HEK293 (cell line): Measurements from ENCODE around the gene FAHD2A.

Experiments
- CTCF ChIA-PET: fragments of 350-600 bp; formaldehyde crosslinking; extraction: SDS; loops from one replicate; lab custom pipeline; 2021; ENCODE audit warnings: antibody characterized with exemption; lab: Yijun Ruan, JAX
- POLR2A ChIA-PET: fragments of 300-600 bp; formaldehyde crosslinking; extraction: SDS; loops from one replicate; lab custom pipeline; 2020; ENCODE audit warnings: antibody characterized with exemption, inconsistent platforms; lab: Yijun Ruan, JAX
- H3K27ac ChIP-seq: fragments of 200-500 bp; sonication (Bioruptor generic); 2 replicates; pipeline ENCODE4 v1.5.1; 2014; ENCODE audit warnings: low read depth, low read length, control low read depth, inconsistent platforms; ENCODE audit errors: extremely low read depth
- H3K36me3 ChIP-seq, 2 experiments: fragments of 200-500 bp in 1 of 2; sonication (Bioruptor generic) in 1 of 2; 1 replicate in 1 of 2; 2 replicates in 1 of 2; pipeline ENCODE4 v1.5.1; 2014 to 2017; ENCODE audit warnings: inconsistent platforms in 2 of 2, low read length in 2 of 2; ENCODE audit not compliant: control insufficient read depth in 2 of 2, insufficient read depth in 1 of 2
- H3K4me1 ChIP-seq: fragments of 200-500 bp; sonication (Bioruptor generic); 2 replicates; pipeline ENCODE4 v1.5.1; 2014; ENCODE audit warnings: mild to moderate bottlenecking, low read length, inconsistent platforms; ENCODE audit not compliant: control insufficient read depth, insufficient read depth
- H3K4me3 ChIP-seq: 2 replicates; pipeline ENCODE4 v1.5.1; 2011; ENCODE audit warnings: low read depth, mild to moderate bottlenecking, control low read depth, low read length, moderate library complexity
- H3K9me3 ChIP-seq: fragments of 200-500 bp; sonication (Bioruptor generic); 2 replicates; pipeline ENCODE4 v1.5.1; 2014; ENCODE audit warnings: low read depth, low read length, inconsistent platforms; ENCODE audit not compliant: control insufficient read depth, insufficient read depth
- ATF2 ChIP-seq: fragments of 450-650 bp; formaldehyde crosslinking; IDR thresholded peaks from 2 replicates; pipeline ENCODE4 v1.5.1; 2016; ENCODE audit warnings: missing biosample characterization, missing genetic modification characterization, low read depth
- BCL11B ChIP-seq: fragments of 450-650 bp; formaldehyde crosslinking; IDR thresholded peaks from 2 replicates; pipeline ENCODE4 v1.5.1; 2016; ENCODE audit warnings: low read depth, missing biosample characterization, missing genetic modification characterization
- REPIN1 ChIP-seq: fragments of 450-650 bp; formaldehyde crosslinking; IDR thresholded peaks from 2 replicates; pipeline ENCODE4 v1.5.1; 2017; ENCODE audit warnings: missing biosample characterization, missing genetic modification characterization, low read depth
- SALL2 ChIP-seq: fragments of 450-650 bp; formaldehyde crosslinking; IDR thresholded peaks from 2 replicates; pipeline ENCODE4 v1.5.0; 2017; ENCODE audit warnings: missing biosample characterization, mild to moderate bottlenecking, missing genetic modification characterization, borderline replicate concordance
- ZBTB21 ChIP-seq: fragments of 450-650 bp; formaldehyde crosslinking; IDR thresholded peaks from 2 replicates; pipeline ENCODE4 v1.5.1; 2017; ENCODE audit warnings: missing biosample characterization, missing genetic modification characterization
- ZNF157 ChIP-seq: fragments of 450-650 bp; formaldehyde crosslinking; IDR thresholded peaks from 2 replicates; pipeline ENCODE4 v1.5.1; 2016; ENCODE audit warnings: missing biosample characterization, missing genetic modification characterization
- ZNF391 ChIP-seq: fragments of 450-650 bp; formaldehyde crosslinking; IDR thresholded peaks from 2 replicates; pipeline ENCODE4 v1.5.1; 2016; ENCODE audit warnings: low read depth, missing biosample characterization, missing genetic modification characterization, borderline replicate concordance
- ZNF514 ChIP-seq: fragments of 450-650 bp; formaldehyde crosslinking; IDR thresholded peaks from 2 replicates; pipeline ENCODE4 v1.5.1; 2016; ENCODE audit warnings: missing biosample characterization, missing genetic modification characterization
- ZNF596 ChIP-seq: fragments of 450-650 bp; IDR thresholded peaks from 2 replicates; pipeline ENCODE4 v1.5.0; 2018; ENCODE audit warnings: missing biosample characterization, mild to moderate bottlenecking, missing genetic modification characterization, moderate library complexity
- ZNF623 ChIP-seq: fragments of 450-650 bp; formaldehyde crosslinking; IDR thresholded peaks from 2 replicates; pipeline ENCODE4 v1.5.1; 2016; ENCODE audit warnings: missing biosample characterization, missing genetic modification characterization
- ZNF747 ChIP-seq: fragments of 450-650 bp; formaldehyde crosslinking; IDR thresholded peaks from 2 replicates; pipeline ENCODE4 v1.5.1; 2016; ENCODE audit warnings: missing biosample characterization, missing genetic modification characterization
- ZNF785 ChIP-seq: fragments of 450-650 bp; formaldehyde crosslinking; IDR thresholded peaks from 2 replicates; pipeline ENCODE4 v1.5.1; 2016; ENCODE audit warnings: missing biosample characterization, missing genetic modification characterization
- TF ChIP-seq, protein P1 (sequence below): fragments of 450-650 bp; formaldehyde crosslinking; IDR thresholded peaks from 2 replicates; pipeline ENCODE4 v1.5.1; 2016; ENCODE audit warnings: missing biosample characterization, missing genetic modification characterization, low read depth
- TF ChIP-seq, protein P2 (sequence below): fragments of 450-650 bp; formaldehyde crosslinking; IDR thresholded peaks from 2 replicates; pipeline ENCODE4 v1.5.1; 2017; ENCODE audit warnings: missing biosample characterization, missing genetic modification characterization
- TF ChIP-seq, protein P3 (sequence below): fragments of 450-650 bp; formaldehyde crosslinking; IDR thresholded peaks from 2 replicates; pipeline ENCODE4; 2016; ENCODE audit warnings: missing biosample characterization, missing genetic modification characterization
- TF ChIP-seq, protein P4 (sequence below): fragments of 450-650 bp; formaldehyde crosslinking; IDR thresholded peaks from 2 replicates; pipeline ENCODE4 v1.5.1; 2016; ENCODE audit warnings: missing biosample characterization, missing genetic modification characterization

FAHD2A gene

DNA sequence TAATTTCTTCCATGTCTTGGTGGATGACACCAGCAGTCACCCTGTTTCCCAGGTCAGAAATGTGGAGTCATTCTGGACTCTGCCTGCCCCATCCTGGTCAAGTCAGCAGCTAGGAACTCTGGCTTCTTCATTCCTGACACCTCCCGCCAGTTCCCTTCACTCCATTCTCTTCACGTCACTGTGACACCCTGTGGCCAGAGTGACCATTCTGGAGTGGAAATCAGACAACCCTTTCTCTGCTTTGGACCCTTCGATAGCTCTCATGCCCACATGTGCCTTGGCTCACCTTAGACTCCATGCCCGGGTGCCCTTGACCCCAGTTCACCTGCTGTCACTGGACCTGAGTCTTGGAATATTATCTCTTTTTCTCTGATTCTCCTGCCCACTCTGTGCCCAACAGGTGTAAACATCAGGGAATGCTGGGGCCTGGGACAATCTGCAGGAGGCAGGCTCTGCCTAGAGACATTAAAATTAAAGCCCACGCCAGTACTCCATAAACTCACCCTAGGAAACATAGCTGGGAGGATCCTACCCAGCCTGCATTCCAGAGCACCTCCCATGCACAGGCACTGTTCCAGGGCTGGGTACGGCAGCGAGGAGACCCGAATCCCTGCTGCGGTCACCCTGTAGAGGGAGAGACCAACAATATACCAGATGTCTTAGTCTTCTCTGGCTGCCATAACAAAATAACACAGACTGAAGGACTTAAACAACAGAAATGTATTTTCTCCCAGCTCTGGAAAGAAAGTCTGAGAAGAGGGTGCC lies 41.1 kb upstream of the FAHD2A start (continued):
- TF ChIP-seq, protein P1, sequence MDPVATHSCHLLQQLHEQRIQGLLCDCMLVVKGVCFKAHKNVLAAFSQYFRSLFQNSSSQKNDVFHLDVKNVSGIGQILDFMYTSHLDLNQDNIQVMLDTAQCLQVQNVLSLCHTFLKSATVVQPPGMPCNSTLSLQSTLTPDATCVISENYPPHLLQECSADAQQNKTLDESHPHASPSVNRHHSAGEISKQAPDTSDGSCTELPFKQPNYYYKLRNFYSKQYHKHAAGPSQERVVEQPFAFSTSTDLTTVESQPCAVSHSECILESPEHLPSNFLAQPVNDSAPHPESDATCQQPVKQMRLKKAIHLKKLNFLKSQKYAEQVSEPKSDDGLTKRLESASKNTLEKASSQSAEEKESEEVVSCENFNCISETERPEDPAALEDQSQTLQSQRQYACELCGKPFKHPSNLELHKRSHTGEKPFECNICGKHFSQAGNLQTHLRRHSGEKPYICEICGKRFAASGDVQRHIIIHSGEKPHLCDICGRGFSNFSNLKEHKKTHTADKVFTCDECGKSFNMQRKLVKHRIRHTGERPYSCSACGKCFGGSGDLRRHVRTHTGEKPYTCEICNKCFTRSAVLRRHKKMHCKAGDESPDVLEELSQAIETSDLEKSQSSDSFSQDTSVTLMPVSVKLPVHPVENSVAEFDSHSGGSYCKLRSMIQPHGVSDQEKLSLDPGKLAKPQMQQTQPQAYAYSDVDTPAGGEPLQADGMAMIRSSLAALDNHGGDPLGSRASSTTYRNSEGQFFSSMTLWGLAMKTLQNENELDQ (tag by site-specific recombination), result no peak
- TF ChIP-seq ATF2 (tag by site-specific recombination) (no peak), REPIN1 (tag by site-specific recombination) (no peak), BCL11B (tag by site-specific recombination) (no peak), ZNF747 (tag by site-specific recombination) (no peak), ZNF596 (tag by site-specific recombination) (no peak), ZNF785 (tag by site-specific recombination) (no peak), ZNF391 (tag by site-specific recombination) (no peak), ZBTB21 (no peak), ZNF157 (tag by site-specific recombination) (no peak)
- TF ChIP-seq, protein P2, sequence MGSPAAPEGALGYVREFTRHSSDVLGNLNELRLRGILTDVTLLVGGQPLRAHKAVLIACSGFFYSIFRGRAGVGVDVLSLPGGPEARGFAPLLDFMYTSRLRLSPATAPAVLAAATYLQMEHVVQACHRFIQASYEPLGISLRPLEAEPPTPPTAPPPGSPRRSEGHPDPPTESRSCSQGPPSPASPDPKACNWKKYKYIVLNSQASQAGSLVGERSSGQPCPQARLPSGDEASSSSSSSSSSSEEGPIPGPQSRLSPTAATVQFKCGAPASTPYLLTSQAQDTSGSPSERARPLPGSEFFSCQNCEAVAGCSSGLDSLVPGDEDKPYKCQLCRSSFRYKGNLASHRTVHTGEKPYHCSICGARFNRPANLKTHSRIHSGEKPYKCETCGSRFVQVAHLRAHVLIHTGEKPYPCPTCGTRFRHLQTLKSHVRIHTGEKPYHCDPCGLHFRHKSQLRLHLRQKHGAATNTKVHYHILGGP (tag by site-specific recombination), result no peak
- TF ChIP-seq, protein P3, sequence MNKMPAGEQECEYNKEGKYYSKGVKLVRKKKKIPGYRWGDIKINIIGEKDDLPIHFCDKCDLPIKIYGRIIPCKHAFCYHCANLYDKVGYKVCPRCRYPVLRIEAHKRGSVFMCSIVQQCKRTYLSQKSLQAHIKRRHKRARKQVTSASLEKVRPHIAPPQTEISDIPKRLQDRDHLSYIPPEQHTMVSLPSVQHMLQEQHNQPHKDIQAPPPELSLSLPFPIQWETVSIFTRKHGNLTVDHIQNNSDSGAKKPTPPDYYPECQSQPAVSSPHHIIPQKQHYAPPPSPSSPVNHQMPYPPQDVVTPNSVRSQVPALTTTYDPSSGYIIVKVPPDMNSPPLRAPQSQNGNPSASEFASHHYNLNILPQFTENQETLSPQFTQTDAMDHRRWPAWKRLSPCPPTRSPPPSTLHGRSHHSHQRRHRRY (tag by site-specific recombination), result no peak
- TF ChIP-seq, protein P4, sequence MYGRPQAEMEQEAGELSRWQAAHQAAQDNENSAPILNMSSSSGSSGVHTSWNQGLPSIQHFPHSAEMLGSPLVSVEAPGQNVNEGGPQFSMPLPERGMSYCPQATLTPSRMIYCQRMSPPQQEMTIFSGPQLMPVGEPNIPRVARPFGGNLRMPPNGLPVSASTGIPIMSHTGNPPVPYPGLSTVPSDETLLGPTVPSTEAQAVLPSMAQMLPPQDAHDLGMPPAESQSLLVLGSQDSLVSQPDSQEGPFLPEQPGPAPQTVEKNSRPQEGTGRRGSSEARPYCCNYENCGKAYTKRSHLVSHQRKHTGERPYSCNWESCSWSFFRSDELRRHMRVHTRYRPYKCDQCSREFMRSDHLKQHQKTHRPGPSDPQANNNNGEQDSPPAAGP (tag by site-specific recombination), result no peak

DNA sequence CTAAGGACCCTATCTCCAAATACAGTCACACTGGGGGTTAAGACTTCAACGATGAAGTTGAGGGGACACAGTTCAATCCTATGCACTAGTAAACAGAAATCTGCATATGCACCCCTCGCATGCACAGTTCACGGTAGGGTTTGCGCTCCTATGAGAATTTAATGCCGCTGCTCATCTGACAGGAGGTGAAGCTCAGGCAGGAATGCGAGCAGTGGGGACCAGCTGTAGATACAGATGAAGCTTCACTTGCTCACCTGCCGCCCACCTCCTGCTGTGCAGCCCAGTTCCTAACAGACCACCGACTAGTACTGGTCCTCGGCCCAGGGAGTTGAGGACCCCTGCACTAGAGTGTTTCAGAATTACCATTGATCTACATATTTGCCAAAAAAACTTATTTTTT lies 40.0 kb upstream of the FAHD2A start:
- CTCF ChIA-PET, result interaction anchor here (1.2 kb wide), 1 partner anchor 27 kb away, joined by 5 read pairs; no protein-coding TSS in a partner anchor
- no peaks in the 10 kb centered on the region for H3K4me1 ChIP-seq
- H3K4me3 ChIP-seq, result no peak overlapping the region
- POLR2A ChIA-PET, result no interaction called here
- no peaks in the 10 kb centered on the region for H3K9me3 ChIP-seq
- no peaks in the 10 kb centered on the region for H3K36me3 ChIP-seq
- TF ChIP-seq ZNF623 (tag by site-specific recombination), result no peak
- TF ChIP-seq SALL2 (tag by site-specific recombination), result no peak
- TF ChIP-seq ZNF514 (tag by site-specific recombination), result no peak
- TF ChIP-seq, all 188 proteins: peak for 0
- H3K27ac ChIP-seq, result no peak overlapping the region
